Astrocyte (in vitro differentiated cells and primary cell): ENCODE results near the gene COL2A1. TPM values are rescaled to one million over a fixed set of nuclear protein-coding genes. Genes with fewer than 3 reads are reported as not detected.

ENCODE experiments used
- DNase-seq: peaks from one replicate; pipeline ENCODE4 v3.0.0-alpha.2; 2010; ENCODE audit warnings: low read depth
- FAIRE-seq: peaks from 2 replicates; lab custom pipeline; 2011; peaks lifted over from hg19 to GRCh38; lab: Jason Lieb, UNC
- H2AFZ ChIP-seq: 2 replicates; pipeline ENCODE4 v1.6.0; 2012; ENCODE audit warnings: low read depth, low read length, inconsistent platforms
- H3K27ac ChIP-seq: 2 replicates; pipeline ENCODE4 v1.5.1; 2011; ENCODE audit warnings: low read depth, low read length, inconsistent platforms
- H3K27me3 ChIP-seq: 2 replicates; pipeline ENCODE4 v1.6.0; 2011; ENCODE audit warnings: low read length, inconsistent platforms; ENCODE audit not compliant: insufficient read depth
- H3K36me3 ChIP-seq: 2 replicates; pipeline ENCODE4 v1.5.1; 2011; ENCODE audit warnings: low read length, inconsistent platforms; ENCODE audit not compliant: insufficient read depth
- H3K4me1 ChIP-seq: 2 replicates; pipeline ENCODE4 v1.5.1; 2011; ENCODE audit warnings: low read length, inconsistent platforms; ENCODE audit not compliant: insufficient read depth
- H3K4me2 ChIP-seq: 2 replicates; pipeline ENCODE4 v1.6.0; 2012; ENCODE audit warnings: low read length, inconsistent platforms
- H3K4me3 ChIP-seq: 2 replicates; pipeline ENCODE4 v1.5.1; 2011; ENCODE audit warnings: low read depth, mild to moderate bottlenecking, low read length, inconsistent platforms; ENCODE audit not compliant: insufficient read depth
- H3K79me2 ChIP-seq: 2 replicates; pipeline ENCODE4 v1.6.0; 2012; ENCODE audit warnings: mild to moderate bottlenecking, low read length, inconsistent platforms; ENCODE audit not compliant: insufficient read depth
- H3K9ac ChIP-seq: 2 replicates; pipeline ENCODE4 v1.6.0; 2012; ENCODE audit warnings: mild to moderate bottlenecking, low read length, inconsistent platforms
- H3K9me3 ChIP-seq: 2 replicates; pipeline ENCODE4 v1.5.1; 2012; ENCODE audit warnings: low read depth, mild to moderate bottlenecking, low read length, inconsistent platforms; ENCODE audit not compliant: insufficient read depth
- H4K20me1 ChIP-seq: 2 replicates; pipeline ENCODE4 v1.6.0; 2012; ENCODE audit warnings: low read length, inconsistent platforms; ENCODE audit not compliant: insufficient read depth
- H3K27ac Mint-ChIP-seq: one replicate; pipeline ENCODE4 v1.8.0; 2021; ENCODE audit warnings: mild to moderate bottlenecking, mixed read lengths; ENCODE audit not compliant: unreplicated experiment
- H3K27me3 Mint-ChIP-seq: one replicate; pipeline ENCODE4 v1.8.0; 2021; ENCODE audit warnings: low read depth, mixed read lengths; ENCODE audit not compliant: unreplicated experiment
- H3K36me3 Mint-ChIP-seq: one replicate; pipeline ENCODE4 v1.8.0; 2021; ENCODE audit warnings: low read depth, mixed read lengths; ENCODE audit not compliant: unreplicated experiment
- H3K4me1 Mint-ChIP-seq: one replicate; pipeline ENCODE4 v1.8.0; 2021; ENCODE audit warnings: low read depth, mixed read lengths; ENCODE audit not compliant: unreplicated experiment
- H3K4me3 Mint-ChIP-seq: one replicate; pipeline ENCODE4 v1.8.0; 2021; ENCODE audit warnings: mild to moderate bottlenecking, moderate library complexity, mixed read lengths; ENCODE audit not compliant: unreplicated experiment
- H3K9me3 Mint-ChIP-seq: one replicate; pipeline ENCODE4 v1.8.0; 2021; ENCODE audit warnings: mild to moderate bottlenecking, mixed read lengths; ENCODE audit not compliant: unreplicated experiment
- EZH2 ChIP-seq: IDR thresholded peaks from 2 replicates; pipeline ENCODE4 v1.6.1; 2012; ENCODE audit warnings: mild to moderate bottlenecking, low read length, inconsistent platforms; ENCODE audit not compliant: insufficient read depth
- total RNA-seq: library from RNA; stranded (reverse); gene quantifications from 2 replicates; pipeline ENCODE4 v1.2.1, GENCODE V29; 2021
- TF ChIP-seq, protein P1 (sequence below): IDR thresholded peaks from 2 replicates; pipeline ENCODE4 v1.5.1; 2011; ENCODE audit warnings: low read depth, mild to moderate bottlenecking, inconsistent platforms, low read length, moderate library complexity; ENCODE audit not compliant: insufficient read depth

COL2A1 gene
- total RNA-seq, 1 donor from 2014 or later: 20.3 TPM

DNA sequence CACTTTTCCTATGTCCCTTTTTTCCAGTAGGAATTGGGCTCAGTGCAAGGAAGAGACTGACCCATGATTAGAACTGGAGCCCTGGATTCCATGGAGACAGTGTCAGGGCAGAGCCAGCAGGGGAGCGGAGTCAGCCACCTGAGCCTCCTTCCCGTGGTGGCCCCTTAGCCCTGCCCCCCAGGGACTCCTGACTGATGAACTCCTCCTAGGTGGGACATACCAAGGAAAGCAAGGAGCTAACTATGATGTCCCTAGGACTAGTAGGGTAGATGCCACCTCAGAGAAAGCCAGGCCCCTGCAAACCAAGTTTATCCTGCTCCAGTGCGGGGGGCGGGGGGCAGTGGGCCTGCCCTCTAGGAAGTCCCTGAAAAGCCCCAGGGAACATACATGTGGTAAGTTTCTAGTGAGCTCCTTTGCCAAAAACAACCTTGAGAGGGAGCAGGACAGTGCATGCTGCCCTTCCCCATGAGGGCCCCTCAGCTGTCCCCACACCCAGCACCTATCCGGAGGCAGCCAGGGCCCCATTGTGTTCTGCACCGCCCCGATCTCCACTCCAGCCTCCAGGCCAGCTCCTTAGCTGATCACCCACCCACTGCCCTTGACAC lies 6.2 kb upstream of the COL2A1 start:
- H4K20me1 ChIP-seq: no peaks in the 10 kb centered on the region
- no peak overlapping the region for H3K4me2 ChIP-seq
- H3K27ac Mint-ChIP-seq: no peak overlapping the region
- H3K36me3 ChIP-seq: no peaks in the 10 kb centered on the region
- peaks cover 62% of the 10 kb centered on the region for H3K27me3 Mint-ChIP-seq
- H3K27ac ChIP-seq: no peak overlapping the region
- peaks cover 2% of the 10 kb centered on the region for H3K9me3 Mint-ChIP-seq
- H3K79me2 ChIP-seq: no peaks in the 10 kb centered on the region
- no peaks in the 10 kb centered on the region for H3K36me3 Mint-ChIP-seq
- TF ChIP-seq EZH2: no peak
- TF ChIP-seq, protein P1, sequence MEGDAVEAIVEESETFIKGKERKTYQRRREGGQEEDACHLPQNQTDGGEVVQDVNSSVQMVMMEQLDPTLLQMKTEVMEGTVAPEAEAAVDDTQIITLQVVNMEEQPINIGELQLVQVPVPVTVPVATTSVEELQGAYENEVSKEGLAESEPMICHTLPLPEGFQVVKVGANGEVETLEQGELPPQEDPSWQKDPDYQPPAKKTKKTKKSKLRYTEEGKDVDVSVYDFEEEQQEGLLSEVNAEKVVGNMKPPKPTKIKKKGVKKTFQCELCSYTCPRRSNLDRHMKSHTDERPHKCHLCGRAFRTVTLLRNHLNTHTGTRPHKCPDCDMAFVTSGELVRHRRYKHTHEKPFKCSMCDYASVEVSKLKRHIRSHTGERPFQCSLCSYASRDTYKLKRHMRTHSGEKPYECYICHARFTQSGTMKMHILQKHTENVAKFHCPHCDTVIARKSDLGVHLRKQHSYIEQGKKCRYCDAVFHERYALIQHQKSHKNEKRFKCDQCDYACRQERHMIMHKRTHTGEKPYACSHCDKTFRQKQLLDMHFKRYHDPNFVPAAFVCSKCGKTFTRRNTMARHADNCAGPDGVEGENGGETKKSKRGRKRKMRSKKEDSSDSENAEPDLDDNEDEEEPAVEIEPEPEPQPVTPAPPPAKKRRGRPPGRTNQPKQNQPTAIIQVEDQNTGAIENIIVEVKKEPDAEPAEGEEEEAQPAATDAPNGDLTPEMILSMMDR: no peak
- H3K4me1 Mint-ChIP-seq: no peaks in the 10 kb centered on the region
- DNase-seq (no peak), FAIRE-seq (no peak)
- no peaks in the 10 kb centered on the region for H3K4me1 ChIP-seq
- H3K4me3 Mint-ChIP-seq: no peak overlapping the region
- H3K4me3 ChIP-seq: no peak overlapping the region
- no peaks in the 10 kb centered on the region for H3K9me3 ChIP-seq
- no peak overlapping the region for H2AFZ ChIP-seq
- H3K27me3 ChIP-seq: peaks cover 71% of the 10 kb centered on the region
- H3K9ac ChIP-seq: no peak overlapping the region

DNA sequence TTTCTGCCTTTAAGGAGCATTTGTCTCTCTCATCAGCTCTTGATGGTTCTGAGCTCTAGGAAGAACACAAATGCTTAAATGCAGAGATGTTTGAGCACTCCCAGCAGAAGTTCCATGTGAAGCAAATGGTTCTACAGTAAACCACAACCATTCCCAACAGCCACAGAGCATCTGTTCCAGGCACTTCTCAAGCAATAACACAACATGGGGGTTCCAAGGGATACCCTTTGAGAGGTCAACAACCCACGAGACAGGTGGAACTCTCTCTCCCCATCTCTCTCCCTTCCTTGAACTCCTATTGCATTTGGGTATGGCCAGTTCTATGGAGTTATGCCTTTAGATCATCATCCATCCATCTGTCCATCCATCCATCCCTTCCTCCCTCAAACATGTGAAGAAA lies 5.2 kb upstream of the COL2A1 start:
- peaks cover 59% of the 10 kb centered on the region for H3K27me3 Mint-ChIP-seq
- peaks cover 2% of the 10 kb centered on the region for H3K9me3 Mint-ChIP-seq
- TF ChIP-seq EZH2: no peak
- TF ChIP-seq, protein P1: no peak
- H2AFZ ChIP-seq: no peak overlapping the region
- FAIRE-seq: no peak
- no peak overlapping the region for H3K27ac ChIP-seq
- H3K9me3 ChIP-seq: no peaks in the 10 kb centered on the region
- H3K4me1 ChIP-seq: no peaks in the 10 kb centered on the region
- H3K79me2 ChIP-seq: no peaks in the 10 kb centered on the region
- H3K36me3 ChIP-seq: no peaks in the 10 kb centered on the region
- no peak overlapping the region for H3K4me3 Mint-ChIP-seq
- peaks cover 73% of the 10 kb centered on the region for H3K27me3 ChIP-seq
- no peaks in the 10 kb centered on the region for H3K36me3 Mint-ChIP-seq
- H3K9ac ChIP-seq: no peak overlapping the region
- H4K20me1 ChIP-seq: no peaks in the 10 kb centered on the region
- DNase-seq: no peak
- no peaks in the 10 kb centered on the region for H3K4me1 Mint-ChIP-seq
- H3K4me3 ChIP-seq: no peak overlapping the region
- H3K4me2 ChIP-seq: no peak overlapping the region
- no peak overlapping the region for H3K27ac Mint-ChIP-seq

DNA sequence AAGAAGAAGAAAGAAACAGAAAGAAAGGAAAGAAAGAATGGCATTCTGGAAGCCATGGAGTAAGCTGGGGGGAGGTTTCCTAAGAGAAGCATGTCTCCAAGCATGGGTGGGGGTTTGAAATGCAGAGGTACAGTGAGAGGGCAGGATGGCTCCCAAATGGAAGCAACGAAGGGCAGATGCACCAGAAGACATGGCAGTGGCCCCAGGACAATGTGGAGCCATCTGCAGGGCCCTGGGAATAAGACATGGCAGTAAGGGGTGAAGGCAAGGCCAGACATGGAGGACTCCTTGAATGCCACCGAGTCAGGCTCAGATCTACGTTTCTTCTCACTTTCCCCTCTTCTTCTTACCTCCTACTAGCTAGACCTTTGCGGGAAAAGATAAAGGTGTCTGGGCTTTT lies 4.7 kb upstream of the COL2A1 start:
- Histone ChIP-seq H3K9me3 (no peaks in the 10 kb centered on the region), H3K4me1 (peaks cover 2% of the 10 kb centered on the region), H3K79me2 (no peaks in the 10 kb centered on the region), H3K4me2 (no peak overlapping the region), H3K4me3 (no peak overlapping the region), H3K27me3 (peaks cover 75% of the 10 kb centered on the region), H3K36me3 (no peaks in the 10 kb centered on the region), H2AFZ (no peak overlapping the region), H3K27ac (no peak overlapping the region), H4K20me1 (no peaks in the 10 kb centered on the region), H3K9ac (no peak overlapping the region)
- FAIRE-seq (no peak), DNase-seq (no peak)
- Mint-ChIP-seq H3K27me3 (peaks cover 59% of the 10 kb centered on the region), H3K4me1 (no peaks in the 10 kb centered on the region), H3K4me3 (no peak overlapping the region), H3K27ac (no peak overlapping the region), H3K36me3 (no peaks in the 10 kb centered on the region), H3K9me3 (peaks cover 2% of the 10 kb centered on the region)
- no peak for TF ChIP-seq EZH2
- TF ChIP-seq, protein P1: no peak
